H9 (cell line): ENCODE measurements around the gene BCL6. TPM values are rescaled to one million over a fixed set of nuclear protein-coding genes. Genes with fewer than 3 reads are reported as not detected.

Experiments used
- DNase-seq: peaks from one replicate; pipeline ENCODE4 v3.0.0-alpha.2; 2017
- H2AFZ ChIP-seq: one replicate; pipeline ENCODE4 v1.6.1; 2013; ENCODE audit warnings: mild to moderate bottlenecking, low read length, control low read depth, moderate library complexity
- H2AK5ac ChIP-seq: 2 replicates; pipeline ENCODE4 v1.6.1; 2013; ENCODE audit warnings: low read length, control low read depth, mixed read lengths; ENCODE audit not compliant: insufficient read length
- H2BK120ac ChIP-seq: one replicate; pipeline ENCODE4 v1.6.1; 2013; ENCODE audit warnings: low read depth, mild to moderate bottlenecking, low read length, control low read depth, inconsistent platforms; ENCODE audit not compliant: poor library complexity, severe bottlenecking
- H2BK12ac ChIP-seq: 2 replicates; pipeline ENCODE4 v1.6.1; 2013; ENCODE audit warnings: low read length, control low read depth, mixed read lengths, low read depth; ENCODE audit not compliant: insufficient read length
- H2BK15ac ChIP-seq: 2 replicates; pipeline ENCODE4 v1.6.1; 2013; ENCODE audit warnings: low read depth, low read length, control low read depth
- H2BK20ac ChIP-seq: one replicate; pipeline ENCODE4 v1.6.1; 2013; ENCODE audit warnings: low read depth, mild to moderate bottlenecking, low read length, control low read depth, inconsistent platforms; ENCODE audit not compliant: poor library complexity, severe bottlenecking
- H2BK5ac ChIP-seq: 2 replicates; pipeline ENCODE4 v1.6.1; 2013; ENCODE audit warnings: low read length, control low read depth, mixed read lengths; ENCODE audit not compliant: insufficient read length
- H3K14ac ChIP-seq: 2 replicates; pipeline ENCODE4 v1.6.1; 2013; ENCODE audit warnings: low read length, control low read depth; ENCODE audit not compliant: insufficient read depth
- H3K18ac ChIP-seq: 2 replicates; pipeline ENCODE4 v1.6.1; 2013; ENCODE audit warnings: low read depth, mild to moderate bottlenecking, mixed read lengths, low read length, control low read depth; ENCODE audit not compliant: insufficient read length
- H3K23ac ChIP-seq: 2 replicates; pipeline ENCODE4 v1.6.1; 2013; ENCODE audit warnings: low read length, control low read depth, mixed read lengths, low read depth; ENCODE audit not compliant: insufficient read length
- H3K23me2 ChIP-seq: 2 replicates; pipeline ENCODE4 v1.6.1; 2013; ENCODE audit warnings: low read depth, mild to moderate bottlenecking, mixed read lengths, low read length, control low read depth; ENCODE audit not compliant: insufficient read length, poor library complexity, severe bottlenecking
- H3K27ac ChIP-seq: 2 replicates; pipeline ENCODE4 v1.5.1; 2013; ENCODE audit warnings: low read length, control low read depth, mixed read lengths, low read depth; ENCODE audit not compliant: insufficient read length
- H3K27me3 ChIP-seq: 2 replicates; pipeline ENCODE4 v1.6.1; 2013; ENCODE audit warnings: low read length, control low read depth, inconsistent platforms; ENCODE audit not compliant: insufficient read depth
- H3K4ac ChIP-seq: 2 replicates; pipeline ENCODE4 v1.6.1; 2013; ENCODE audit warnings: low read depth, mild to moderate bottlenecking, control low read depth, inconsistent platforms, low read length, moderate library complexity
- H3K4me1 ChIP-seq: 2 replicates; pipeline ENCODE4 v1.6.1; 2013; ENCODE audit warnings: low read length, control low read depth, inconsistent platforms; ENCODE audit not compliant: insufficient read depth
- H3K4me2 ChIP-seq: 2 replicates; pipeline ENCODE4 v1.6.1; 2013; ENCODE audit warnings: low read length, control low read depth, mixed read lengths; ENCODE audit not compliant: insufficient read length, insufficient read depth
- H3K56ac ChIP-seq: 2 replicates; pipeline ENCODE4 v1.6.1; 2013; ENCODE audit warnings: low read depth, mild to moderate bottlenecking, mixed read lengths, low read length, control low read depth; ENCODE audit not compliant: insufficient read length
- H3K79me1 ChIP-seq: 2 replicates; pipeline ENCODE4 v1.6.1; 2013; ENCODE audit warnings: low read depth, mild to moderate bottlenecking, moderate library complexity, low read length, control low read depth, inconsistent platforms; ENCODE audit not compliant: insufficient read depth, poor library complexity, severe bottlenecking
- H3K79me2 ChIP-seq: 2 replicates; pipeline ENCODE4 v1.6.1; 2013; ENCODE audit warnings: low read length, control low read depth, inconsistent platforms; ENCODE audit not compliant: insufficient read depth
- H3K9ac ChIP-seq: 2 replicates; pipeline ENCODE4 v1.6.1; 2013; ENCODE audit warnings: low read length, control low read depth, mixed read lengths; ENCODE audit not compliant: insufficient read length; ENCODE audit errors: extremely low read depth
- H3K9me3 ChIP-seq: one replicate; pipeline ENCODE4 v1.6.1; 2013; ENCODE audit warnings: low read depth, low read length, inconsistent platforms; ENCODE audit not compliant: control insufficient read depth
- H3T11ph ChIP-seq: one replicate; pipeline ENCODE4 v1.6.1; 2013; ENCODE audit warnings: mild to moderate bottlenecking, low read length, control low read depth, inconsistent platforms
- H4K20me1 ChIP-seq: one replicate; pipeline ENCODE4 v1.6.1; 2013; ENCODE audit not compliant: control insufficient read depth, insufficient read length, insufficient read depth
- H4K5ac ChIP-seq: 2 replicates; pipeline ENCODE4 v1.6.1; 2013; ENCODE audit warnings: low read depth, mild to moderate bottlenecking, mixed read lengths, low read length, control low read depth; ENCODE audit not compliant: insufficient read length
- H4K8ac ChIP-seq: replicated peaks from 2 replicates; pipeline ENCODE4 v1.6.1; 2013; ENCODE audit warnings: low read length, control low read depth, mixed read lengths, low read depth; ENCODE audit not compliant: insufficient read length
- H4K91ac ChIP-seq: 2 replicates; pipeline ENCODE4 v1.6.1; 2013; ENCODE audit warnings: low read depth, mild to moderate bottlenecking, moderate library complexity, mixed read lengths, low read length, control low read depth; ENCODE audit not compliant: insufficient read length
- H3K27ac Mint-ChIP-seq, 3 experiments: 2 replicates in 2 of 3; 3 replicates in 1 of 3; pipeline ENCODE4 v1.8.0; 2020 to 2021; ENCODE audit warnings: mixed read lengths in 3 of 3, mild to moderate bottlenecking in 1 of 3, moderate library complexity in 1 of 3
- H3K27me3 Mint-ChIP-seq: 2 replicates; pipeline ENCODE4 v1.8.0; 2021; ENCODE audit warnings: low read depth, mild to moderate bottlenecking, moderate library complexity, mixed read lengths
- H3K36me3 Mint-ChIP-seq, 3 experiments: 2 replicates in 2 of 3; 3 replicates in 1 of 3; pipeline ENCODE4 v1.8.0; 2020 to 2021; ENCODE audit warnings: low read depth in 3 of 3, mixed read lengths in 3 of 3; ENCODE audit not compliant: insufficient read depth in 1 of 3
- H3K4me1 Mint-ChIP-seq, 2 experiments: 2 replicates each; pipeline ENCODE4 v1.8.0; 2020; ENCODE audit warnings: mixed read lengths in 2 of 2
- H3K4me3 Mint-ChIP-seq, 2 experiments: 2 replicates in 1 of 2; 3 replicates in 1 of 2; pipeline ENCODE4 v1.8.0; 2020 to 2021; ENCODE audit warnings: mild to moderate bottlenecking in 2 of 2, mixed read lengths in 2 of 2, moderate library complexity in 1 of 2
- H3K9me3 Mint-ChIP-seq, 2 experiments: 2 replicates in 1 of 2; 3 replicates in 1 of 2; pipeline ENCODE4 v1.8.0; 2020; ENCODE audit warnings: mild to moderate bottlenecking in 2 of 2, mixed read lengths in 2 of 2, moderate library complexity in 1 of 2
- WGBS: extraction: QIAGEN DNeasy Blood & Tissue Kit; methylation state at CpG from one replicate; pipeline ENCODE4 v1.1.7; 2013; ENCODE audit warnings: missing lambda C conversion rate, low lambda C conversion rate, mixed read lengths; ENCODE audit not compliant: insufficient read length; ENCODE audit errors: extremely low coverage; 5-methylcytosine and 5-hydroxymethylcytosine counted together
- total RNA-seq: library from RNA; stranded (reverse); gene quantifications from 2 replicates; pipeline ENCODE4 v1.2.1, GENCODE V29; 2021
- TF ChIP-seq, protein P1 (sequence below): fragments of 200-600 bp; sonication (generic); conservative IDR thresholded peaks from 3 replicates; pipeline ENCODE4 v1.8.0; 2021; ENCODE audit warnings: antibody characterized with exemption, mild to moderate bottlenecking

BCL6 gene
- total RNA-seq, 1 experiment from 2014 or later: 3.4 TPM

DNA sequence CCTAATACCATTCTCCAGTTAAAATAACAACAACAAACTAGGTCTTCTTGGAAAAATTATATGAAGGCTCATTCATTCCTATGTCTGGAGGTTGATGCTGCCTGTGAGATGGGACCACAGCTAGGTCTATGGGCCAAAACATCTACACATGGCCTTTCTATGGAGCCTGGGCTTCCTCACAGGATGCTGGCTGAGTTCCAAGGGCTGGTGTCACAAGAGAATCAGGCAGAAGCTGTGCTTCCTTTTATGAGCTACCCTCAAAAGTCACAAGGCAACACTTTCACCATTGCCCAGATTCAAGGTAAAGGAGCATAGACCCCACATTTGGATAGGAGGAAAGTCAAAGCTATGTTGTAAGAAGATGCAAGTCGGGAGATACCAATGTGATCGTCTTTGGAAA lies 38.3 kb downstream of the BCL6 start:
- H3K79me2 ChIP-seq: no peaks in the 10 kb centered on the region
- H2AK5ac ChIP-seq: no peak overlapping the region
- no peaks in the 10 kb centered on the region for H3K9me3 ChIP-seq
- no CpG with 5 or more reads among the region's 2 CpGs for WGBS
- no peak overlapping the region for H2BK5ac ChIP-seq
- no peak overlapping the region for H2BK20ac ChIP-seq
- no peak overlapping the region for H3K4ac ChIP-seq
- H2BK120ac ChIP-seq: no peak overlapping the region
- H3K23me2 ChIP-seq: no peaks in the 10 kb centered on the region
- H4K8ac ChIP-seq: no peak overlapping the region
- H3K4me2 ChIP-seq: no peak overlapping the region
- H4K20me1 ChIP-seq: no peaks in the 10 kb centered on the region
- Mint-ChIP-seq H3K4me1 (no peaks in the 10 kb centered on the region), H3K4me3 (no peak overlapping the region), H3K27ac (no peak overlapping the region), H3K9me3 (no peaks in the 10 kb centered on the region), H3K36me3 (no peaks in the 10 kb centered on the region), H3K27me3 (no peaks in the 10 kb centered on the region)
- H3T11ph ChIP-seq: no peak overlapping the region
- no peaks in the 10 kb centered on the region for H3K4me1 ChIP-seq
- H4K5ac ChIP-seq: no peak overlapping the region
- DNase-seq: no peak
- no peaks in the 10 kb centered on the region for H3K27me3 ChIP-seq
- H3K9ac ChIP-seq: no peak overlapping the region
- H3K56ac ChIP-seq: no peak overlapping the region
- no peaks in the 10 kb centered on the region for H3K79me1 ChIP-seq
- H3K18ac ChIP-seq: no peak overlapping the region
- no peak overlapping the region for H2BK12ac ChIP-seq
- H2AFZ ChIP-seq: no peak overlapping the region
- H3K23ac ChIP-seq: no peak overlapping the region
- H2BK15ac ChIP-seq: no peak overlapping the region
- TF ChIP-seq, protein P1, sequence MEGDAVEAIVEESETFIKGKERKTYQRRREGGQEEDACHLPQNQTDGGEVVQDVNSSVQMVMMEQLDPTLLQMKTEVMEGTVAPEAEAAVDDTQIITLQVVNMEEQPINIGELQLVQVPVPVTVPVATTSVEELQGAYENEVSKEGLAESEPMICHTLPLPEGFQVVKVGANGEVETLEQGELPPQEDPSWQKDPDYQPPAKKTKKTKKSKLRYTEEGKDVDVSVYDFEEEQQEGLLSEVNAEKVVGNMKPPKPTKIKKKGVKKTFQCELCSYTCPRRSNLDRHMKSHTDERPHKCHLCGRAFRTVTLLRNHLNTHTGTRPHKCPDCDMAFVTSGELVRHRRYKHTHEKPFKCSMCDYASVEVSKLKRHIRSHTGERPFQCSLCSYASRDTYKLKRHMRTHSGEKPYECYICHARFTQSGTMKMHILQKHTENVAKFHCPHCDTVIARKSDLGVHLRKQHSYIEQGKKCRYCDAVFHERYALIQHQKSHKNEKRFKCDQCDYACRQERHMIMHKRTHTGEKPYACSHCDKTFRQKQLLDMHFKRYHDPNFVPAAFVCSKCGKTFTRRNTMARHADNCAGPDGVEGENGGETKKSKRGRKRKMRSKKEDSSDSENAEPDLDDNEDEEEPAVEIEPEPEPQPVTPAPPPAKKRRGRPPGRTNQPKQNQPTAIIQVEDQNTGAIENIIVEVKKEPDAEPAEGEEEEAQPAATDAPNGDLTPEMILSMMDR: no peak
- no peak overlapping the region for H3K27ac ChIP-seq
- H4K91ac ChIP-seq: no peak overlapping the region
- H3K14ac ChIP-seq: no peak overlapping the region
